Skin epidermis (tissue), 12 donors: Measurements from ENCODE around the gene NKD2.
"Not testable (repeated sequence)": the region's sequence is repeated elsewhere in the genome, so short reads cannot be mapped to it uniquely, and the experiment has no call there.

Experiments
- H3K27ac ChIP-seq, 21 experiments: fragments of 200-600 bp; sonication (generic) in 11 of 21; one replicate each; pipeline ENCODE4 v1.5.0; 2020; ENCODE audit warnings: mild to moderate bottlenecking in 3 of 21, inconsistent platforms in 2 of 21, moderate library complexity in 2 of 21
- H3K4me3 ChIP-seq, 7 experiments: fragments of 200-600 bp; sonication (generic) in 2 of 7; one replicate each; pipeline ENCODE4 v1.5.0; 2020; ENCODE audit warnings: inconsistent platforms in 2 of 7, mild to moderate bottlenecking in 2 of 7, moderate library complexity in 1 of 7

The NKD2 gene

GRCh38 chr5:1077491-1078020 is 69.0 kb downstream of the NKD2 start:
- H3K4me3 ChIP-seq: no peak overlapping the region
- H3K27ac ChIP-seq: no peak overlapping the region

GRCh38 chr5:1078206-1078605 is 69.6 kb downstream of the NKD2 start:
- no peak overlapping the region for H3K27ac ChIP-seq
- H3K4me3 ChIP-seq: no peak overlapping the region

- Histone ChIP-seq H3K4me3 (no peak overlapping the region), H3K27ac (no peak overlapping the region)
Measured at GRCh38 chr5:1078851-1079250, 70.2 kb downstream of the NKD2 start.

GRCh38 chr5:1079486-1079885 is 70.9 kb downstream of the NKD2 start:
- Histone ChIP-seq H3K4me3 (no peak overlapping the region), H3K27ac (no peak overlapping the region)

- Histone ChIP-seq H3K27ac (no peak overlapping the region), H3K4me3 (no peak overlapping the region)
Measured at GRCh38 chr5:1079961-1080360, 71.4 kb downstream of the NKD2 start.

- Histone ChIP-seq H3K4me3 (no peak overlapping the region), H3K27ac (no peak overlapping the region)
Measured at GRCh38 chr5:1080432-1080831, 71.8 kb downstream of the NKD2 start.

GRCh38 chr5:1081519-1081918 is 72.9 kb downstream of the NKD2 start:
- H3K4me3 ChIP-seq: no peak overlapping the region
- H3K27ac ChIP-seq: no peak overlapping the region

GRCh38 chr5:1083026-1083425 is 74.4 kb downstream of the NKD2 start:
- not testable (repeated sequence) for H3K4me3 ChIP-seq
- H3K27ac ChIP-seq: peak overlapping the region in 1 of 21 experiments; percentile 12

GRCh38 chr5:1083823-1084605 is 75.4 kb downstream of the NKD2 start:
- no peak overlapping the region for H3K27ac ChIP-seq
- H3K4me3 ChIP-seq: no peak overlapping the region

GRCh38 chr5:1085391-1085790 is 76.8 kb downstream of the NKD2 start:
- H3K4me3 ChIP-seq: no peak overlapping the region

GRCh38 chr5:1086137-1086536 is 77.5 kb downstream of the NKD2 start:
- Histone ChIP-seq H3K27ac (no peak overlapping the region), H3K4me3 (no peak overlapping the region)

More at GRCh38 chr5:1085391-1085790, 76.8 kb downstream of the NKD2 start:
- no peak overlapping the region for H3K27ac ChIP-seq

- Histone ChIP-seq H3K27ac (no peak overlapping the region), H3K4me3 (no peak overlapping the region)
Measured at GRCh38 chr5:1086871-1087270, 78.3 kb downstream of the NKD2 start.

- no peak overlapping the region for H3K4me3 ChIP-seq
- no peak overlapping the region for H3K27ac ChIP-seq
Measured at GRCh38 chr5:1087428-1087827, 78.8 kb downstream of the NKD2 start.

- H3K4me3 ChIP-seq: no peak overlapping the region
- H3K27ac ChIP-seq: no peak overlapping the region
Measured at GRCh38 chr5:1088031-1088430, 79.4 kb downstream of the NKD2 start.
